SK-N-SH treated with all-trans-retinoic acid at 6 μM for 48 hours (cell line): ENCODE data around the gene LDHAL6B.

Experiments
- ATAC-seq: fragments of 200-7000 bp; cut with Tn5 transposase; 3 replicates; pipeline ENCODE4 v1.9.1; 2020; ENCODE audit warnings: mild to moderate bottlenecking, moderate library complexity
- ARNTL ChIP-seq: fragments of 450-650 bp; formaldehyde crosslinking; IDR thresholded peaks from 2 replicates; pipeline ENCODE4 v1.5.0; 2020; ENCODE audit warnings: low read depth, mild to moderate bottlenecking, moderate library complexity, borderline replicate concordance
- BACH2 ChIP-seq: fragments of 250-450 bp; sonication (Bioruptor Pico); IDR thresholded peaks from 2 replicates; pipeline ENCODE4 v1.9.0; 2021; ENCODE audit warnings: mild to moderate bottlenecking, borderline replicate concordance
- CSDC2 ChIP-seq: fragments of 250-450 bp; sonication (Bioruptor Pico); IDR thresholded peaks from 2 replicates; pipeline ENCODE4 v1.5.0; 2020; ENCODE audit warnings: mild to moderate bottlenecking, moderate library complexity
- CSRNP3 ChIP-seq: fragments of 250-450 bp; sonication (Bioruptor Pico); IDR thresholded peaks from 2 replicates; pipeline ENCODE4 v1.5.1; 2021; ENCODE audit warnings: mild to moderate bottlenecking, moderate library complexity
- GLIS3 ChIP-seq: fragments of 250-450 bp; sonication (Bioruptor Pico); IDR thresholded peaks from 2 replicates; pipeline ENCODE4 v1.5.0; 2020; ENCODE audit warnings: mild to moderate bottlenecking, moderate library complexity
- ISL1 ChIP-seq: fragments of 250-450 bp; sonication (Bioruptor Pico); IDR thresholded peaks from 2 replicates; pipeline ENCODE4 v2.1.2; 2022; ENCODE audit warnings: mild to moderate bottlenecking, moderate library complexity
- OSR1 ChIP-seq: fragments of 250-450 bp; sonication (Bioruptor Pico); IDR thresholded peaks from 2 replicates; pipeline ENCODE4 v1.8.0; 2022; ENCODE audit warnings: moderate library complexity, mild to moderate bottlenecking, inconsistent platforms
- PATZ1 ChIP-seq: fragments of 250-450 bp; sonication (Bioruptor Pico); IDR thresholded peaks from 2 replicates; pipeline ENCODE4 v1.8.0; 2020; ENCODE audit warnings: mild to moderate bottlenecking, moderate library complexity, borderline replicate concordance
- PPARA ChIP-seq: fragments of 250-450 bp; sonication (Bioruptor Pico); IDR thresholded peaks from 2 replicates; pipeline ENCODE4 v1.5.0; 2020; ENCODE audit warnings: mild to moderate bottlenecking, borderline replicate concordance
- RARB ChIP-seq: fragments of 250-450 bp; sonication (Bioruptor Pico); IDR thresholded peaks from 2 replicates; pipeline ENCODE4 v1.8.0; 2021; ENCODE audit warnings: mild to moderate bottlenecking, moderate library complexity
- SNAI2 ChIP-seq: fragments of 250-450 bp; sonication (Bioruptor Pico); IDR thresholded peaks from 2 replicates; pipeline ENCODE4 v1.5.0; 2020; ENCODE audit warnings: mild to moderate bottlenecking, moderate library complexity
- TCF4 ChIP-seq: fragments of 250-450 bp; sonication (Bioruptor Pico); IDR thresholded peaks from 2 replicates; pipeline ENCODE4 v1.8.0; 2021; ENCODE audit warnings: mild to moderate bottlenecking, moderate library complexity, borderline replicate concordance
- TOX ChIP-seq: fragments of 250-450 bp; sonication (Bioruptor Pico); IDR thresholded peaks from 2 replicates; pipeline ENCODE4 v1.8.0; 2021; ENCODE audit warnings: mild to moderate bottlenecking, moderate library complexity, borderline replicate concordance
- TSHZ2 ChIP-seq: fragments of 250-450 bp; sonication (Bioruptor Pico); IDR thresholded peaks from 2 replicates; pipeline ENCODE4 v1.5.0; 2020; ENCODE audit warnings: mild to moderate bottlenecking, moderate library complexity
- ZC3H10 ChIP-seq: fragments of 250-450 bp; sonication (Bioruptor Pico); IDR thresholded peaks from 2 replicates; pipeline ENCODE4 v1.5.1; 2021; ENCODE audit warnings: mild to moderate bottlenecking, moderate library complexity
- ZFP3 ChIP-seq: fragments of 250-450 bp; sonication (Bioruptor Pico); IDR thresholded peaks from 2 replicates; pipeline ENCODE4 v1.5.0; 2020; ENCODE audit warnings: mild to moderate bottlenecking, moderate library complexity
- ZNF565 ChIP-seq: fragments of 450-650 bp; formaldehyde crosslinking; conservative IDR thresholded peaks from 2 replicates; pipeline ENCODE4 v1.5.0; 2020; ENCODE audit warnings: low read depth, mild to moderate bottlenecking, moderate library complexity
- ZNF70 ChIP-seq: fragments of 450-650 bp; formaldehyde crosslinking; IDR thresholded peaks from 2 replicates; pipeline ENCODE4 v1.5.0; 2020; ENCODE audit warnings: mild to moderate bottlenecking, moderate library complexity
- ZNF8 ChIP-seq: fragments of 450-650 bp; formaldehyde crosslinking; IDR thresholded peaks from 2 replicates; pipeline ENCODE4 v1.5.0; 2020; ENCODE audit warnings: mild to moderate bottlenecking, moderate library complexity
- TF ChIP-seq, protein P1 (sequence below): fragments of 250-450 bp; sonication (Bioruptor Pico); IDR thresholded peaks from 2 replicates; pipeline ENCODE4 v1.5.1; 2020; ENCODE audit warnings: low read depth, mild to moderate bottlenecking, moderate library complexity

LDHAL6B gene

DNA sequence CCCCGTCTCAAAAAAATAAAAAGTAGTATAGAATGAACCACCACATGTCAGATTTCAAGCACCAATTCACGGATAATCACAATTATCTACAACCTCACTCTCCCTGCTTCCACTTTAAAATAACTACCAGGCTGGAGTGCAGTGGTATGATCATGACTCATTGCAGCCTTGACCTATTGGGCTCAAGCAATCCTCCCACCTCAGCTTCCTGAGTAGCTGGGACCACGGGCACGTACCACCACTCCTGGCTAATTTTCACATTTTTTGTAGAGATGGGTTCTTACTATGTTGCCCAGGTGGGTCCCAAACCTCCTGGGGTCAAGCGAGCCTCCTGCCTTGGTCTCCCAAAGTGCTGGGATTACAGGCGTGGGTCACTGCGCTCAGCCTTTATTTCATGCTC lies 38.1 kb upstream of the LDHAL6B start:
- ATAC-seq: no peak; the same call in 2 of the 3 replicates
- TF ChIP-seq TOX (CRISPR knock-in tag): no peak
- TF ChIP-seq OSR1 (CRISPR knock-in tag): no peak
- TF ChIP-seq PATZ1 (CRISPR knock-in tag): no peak

DNA sequence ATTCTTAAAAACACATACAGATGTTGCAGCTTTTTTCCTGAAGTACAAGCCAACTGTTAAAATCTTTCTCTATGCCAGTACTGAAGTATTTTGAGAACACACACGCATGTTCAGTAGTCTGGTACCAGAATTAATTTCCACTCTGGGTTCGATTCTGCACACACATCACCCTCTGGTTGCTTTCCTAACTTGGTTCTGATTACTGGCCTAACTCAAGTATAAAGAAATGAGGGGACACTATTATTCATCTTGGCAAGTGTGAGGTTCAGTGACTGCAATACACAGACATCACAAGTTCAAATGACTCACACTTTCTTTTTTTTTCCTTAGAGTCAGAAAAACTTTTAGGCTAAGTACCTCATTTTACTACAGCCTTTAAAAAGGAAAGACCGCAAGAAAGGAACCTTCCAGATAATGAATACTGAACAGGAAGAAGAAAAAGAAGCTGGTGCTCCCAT lies 37.4 kb upstream of the LDHAL6B start:
- ATAC-seq: peak; percentile 7; the same call in 1 of the 3 replicates
- TF ChIP-seq TOX (CRISPR knock-in tag) (no peak), ZFP3 (CRISPR knock-in tag) (no peak), CSRNP3 (CRISPR knock-in tag) (no peak), PPARA (CRISPR knock-in tag) (no peak), ZNF8 (no peak), ZNF565 (no peak), GLIS3 (CRISPR knock-in tag) (no peak), TCF4 (no peak), PATZ1 (CRISPR knock-in tag) (no peak), ISL1 (CRISPR knock-in tag) (no peak), TSHZ2 (CRISPR knock-in tag) (no peak), ARNTL (CRISPR knock-in tag) (no peak), RARB (CRISPR knock-in tag) (no peak), ZC3H10 (CRISPR knock-in tag) (no peak), BACH2 (CRISPR knock-in tag) (no peak), ZNF70 (CRISPR knock-in tag) (no peak), SNAI2 (no peak)
- TF ChIP-seq, protein P1, sequence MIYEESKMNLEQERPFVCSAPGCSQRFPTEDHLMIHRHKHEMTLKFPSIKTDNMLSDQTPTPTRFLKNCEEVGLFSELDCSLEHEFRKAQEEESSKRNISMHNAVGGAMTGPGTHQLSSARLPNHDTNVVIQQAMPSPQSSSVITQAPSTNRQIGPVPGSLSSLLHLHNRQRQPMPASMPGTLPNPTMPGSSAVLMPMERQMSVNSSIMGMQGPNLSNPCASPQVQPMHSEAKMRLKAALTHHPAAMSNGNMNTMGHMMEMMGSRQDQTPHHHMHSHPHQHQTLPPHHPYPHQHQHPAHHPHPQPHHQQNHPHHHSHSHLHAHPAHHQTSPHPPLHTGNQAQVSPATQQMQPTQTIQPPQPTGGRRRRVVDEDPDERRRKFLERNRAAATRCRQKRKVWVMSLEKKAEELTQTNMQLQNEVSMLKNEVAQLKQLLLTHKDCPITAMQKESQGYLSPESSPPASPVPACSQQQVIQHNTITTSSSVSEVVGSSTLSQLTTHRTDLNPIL (CRISPR knock-in tag): no peak

DNA sequence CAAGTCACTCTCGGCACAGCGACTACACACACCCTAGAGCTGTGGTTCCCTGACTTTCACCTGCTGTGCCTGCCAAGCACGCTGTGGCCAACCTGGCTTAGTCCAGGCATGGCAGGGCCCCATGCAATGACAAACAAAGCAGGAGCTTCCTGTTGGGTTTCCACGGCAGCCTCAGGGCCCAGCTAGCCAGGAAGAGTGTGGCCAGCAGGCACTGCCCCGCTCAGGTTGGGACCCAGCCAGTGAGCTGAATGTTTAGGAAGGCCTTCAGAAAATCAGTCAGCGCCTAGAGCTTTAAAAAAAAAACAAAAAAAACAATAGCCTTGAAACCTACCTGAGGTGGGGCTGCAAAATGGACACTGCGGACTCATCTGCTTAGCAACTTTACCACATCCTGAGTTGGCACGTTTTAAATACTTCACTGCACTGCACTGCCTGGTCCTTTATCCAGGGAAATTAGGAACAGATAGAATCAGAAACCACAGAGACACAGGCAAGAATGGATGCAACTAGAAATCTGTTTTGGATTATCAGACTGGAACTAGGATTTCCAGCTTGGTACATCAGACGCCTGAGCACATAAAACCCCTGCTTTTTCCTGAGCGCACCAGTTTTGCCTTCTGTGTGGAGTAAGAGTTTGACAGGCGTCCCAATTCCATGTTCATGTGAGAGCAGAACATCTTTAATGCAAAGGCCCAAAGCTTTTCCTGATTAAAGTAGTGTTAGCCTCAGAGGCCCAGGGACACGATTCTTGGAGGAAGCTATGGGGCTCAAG lies 36.2 kb upstream of the LDHAL6B start:
- ATAC-seq: peak; percentile 89

More for the DNA sequence above, 36.2 kb upstream of the LDHAL6B start:
- no peak for TF ChIP-seq CSDC2
- TF ChIP-seq TCF4: peak; percentile 61; the same call in 1 of the 2 replicates
